ENCODE data around the gene NFKBIE.

Gene NFKBIE

DNA sequence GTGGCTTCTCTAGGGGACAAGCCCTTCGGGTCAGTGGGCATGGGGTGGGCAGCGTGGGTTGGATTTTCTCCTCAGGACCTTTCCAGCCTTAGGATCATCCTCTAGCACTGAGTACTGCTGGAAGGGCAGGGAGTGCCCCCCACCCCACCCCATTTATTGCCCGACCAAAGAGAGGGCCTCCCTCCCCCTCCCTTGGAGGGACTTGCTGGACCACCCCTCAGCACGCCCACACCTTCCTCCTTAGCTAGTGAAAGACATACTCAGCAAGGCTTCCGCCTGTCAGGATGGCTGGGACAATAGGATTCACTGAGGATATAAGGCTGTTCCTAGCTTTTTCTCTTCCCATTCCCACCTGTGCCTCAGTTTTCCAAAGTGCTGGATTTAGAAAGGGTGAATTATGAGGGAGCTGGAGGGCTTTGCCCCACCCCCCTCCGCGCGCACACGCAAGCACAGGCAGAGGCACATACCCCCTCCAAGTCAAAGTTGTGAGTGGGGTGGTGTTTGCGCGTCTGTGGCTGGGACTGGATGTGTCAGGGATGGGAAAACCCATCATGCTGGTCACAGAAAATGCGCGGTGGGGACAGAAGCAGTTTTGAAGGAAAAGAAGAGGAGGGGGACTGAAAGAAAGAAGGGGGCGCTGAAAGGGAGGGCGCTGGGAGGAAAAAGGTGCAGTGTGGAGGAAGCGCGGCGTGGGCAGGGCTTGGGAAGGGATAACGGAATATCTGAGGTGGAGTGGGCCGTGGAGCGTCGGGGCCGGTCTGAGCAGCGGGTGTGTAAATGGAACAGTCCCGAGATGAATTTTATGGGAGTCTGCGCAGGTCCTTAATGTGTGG is 42.6 kb downstream of the NFKBIE start:
- no peak for TF ChIP-seq CREB1 (IDR thresholded peaks at IDR 0.05; ENCODE audit: low read depth)
- no peak for TF ChIP-seq TCF12 (IDR thresholded peaks at IDR 0.05; ENCODE audit: low read depth)
- TF ChIP-seq NFIC (IDR thresholded peaks at IDR 0.05), result no peak
- TF ChIP-seq, protein P1, sequence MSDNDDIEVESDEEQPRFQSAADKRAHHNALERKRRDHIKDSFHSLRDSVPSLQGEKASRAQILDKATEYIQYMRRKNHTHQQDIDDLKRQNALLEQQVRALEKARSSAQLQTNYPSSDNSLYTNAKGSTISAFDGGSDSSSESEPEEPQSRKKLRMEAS (IDR thresholded peaks at IDR 0.05), result no peak
- no peak for TF ChIP-seq FOXM1 (IDR thresholded peaks at IDR 0.05; ENCODE audit: borderline replicate concordance, low read depth)
- no peak for TF ChIP-seq ZBTB7A (IDR thresholded peaks at IDR 0.05; ENCODE audit: low read depth)
- TF ChIP-seq EP300 (IDR thresholded peaks at IDR 0.05; ENCODE audit: borderline replicate concordance), result no peak
- no peak for TF ChIP-seq RAD21 (IDR thresholded peaks at IDR 0.05; ENCODE audit: low read depth)

DNA sequence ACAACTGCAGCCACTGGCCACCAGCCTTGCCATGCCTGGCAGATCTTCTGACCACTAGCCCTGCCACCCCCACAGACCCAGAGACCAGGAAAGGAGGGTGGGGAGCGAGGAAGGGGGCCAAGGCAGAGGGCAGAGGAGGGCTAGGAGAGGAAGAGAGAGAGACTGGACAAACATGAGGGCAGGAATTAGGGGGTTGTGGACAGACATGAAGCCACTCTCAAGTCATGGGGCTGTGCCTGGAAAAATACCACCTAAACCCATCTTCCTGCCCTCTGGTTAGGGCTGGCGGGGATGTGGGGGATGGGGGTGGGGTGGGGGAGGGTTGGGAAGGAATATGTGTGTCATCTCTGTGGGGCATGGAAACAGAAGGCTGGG is 43.4 kb downstream of the NFKBIE start:
- TF ChIP-seq, protein P2, sequence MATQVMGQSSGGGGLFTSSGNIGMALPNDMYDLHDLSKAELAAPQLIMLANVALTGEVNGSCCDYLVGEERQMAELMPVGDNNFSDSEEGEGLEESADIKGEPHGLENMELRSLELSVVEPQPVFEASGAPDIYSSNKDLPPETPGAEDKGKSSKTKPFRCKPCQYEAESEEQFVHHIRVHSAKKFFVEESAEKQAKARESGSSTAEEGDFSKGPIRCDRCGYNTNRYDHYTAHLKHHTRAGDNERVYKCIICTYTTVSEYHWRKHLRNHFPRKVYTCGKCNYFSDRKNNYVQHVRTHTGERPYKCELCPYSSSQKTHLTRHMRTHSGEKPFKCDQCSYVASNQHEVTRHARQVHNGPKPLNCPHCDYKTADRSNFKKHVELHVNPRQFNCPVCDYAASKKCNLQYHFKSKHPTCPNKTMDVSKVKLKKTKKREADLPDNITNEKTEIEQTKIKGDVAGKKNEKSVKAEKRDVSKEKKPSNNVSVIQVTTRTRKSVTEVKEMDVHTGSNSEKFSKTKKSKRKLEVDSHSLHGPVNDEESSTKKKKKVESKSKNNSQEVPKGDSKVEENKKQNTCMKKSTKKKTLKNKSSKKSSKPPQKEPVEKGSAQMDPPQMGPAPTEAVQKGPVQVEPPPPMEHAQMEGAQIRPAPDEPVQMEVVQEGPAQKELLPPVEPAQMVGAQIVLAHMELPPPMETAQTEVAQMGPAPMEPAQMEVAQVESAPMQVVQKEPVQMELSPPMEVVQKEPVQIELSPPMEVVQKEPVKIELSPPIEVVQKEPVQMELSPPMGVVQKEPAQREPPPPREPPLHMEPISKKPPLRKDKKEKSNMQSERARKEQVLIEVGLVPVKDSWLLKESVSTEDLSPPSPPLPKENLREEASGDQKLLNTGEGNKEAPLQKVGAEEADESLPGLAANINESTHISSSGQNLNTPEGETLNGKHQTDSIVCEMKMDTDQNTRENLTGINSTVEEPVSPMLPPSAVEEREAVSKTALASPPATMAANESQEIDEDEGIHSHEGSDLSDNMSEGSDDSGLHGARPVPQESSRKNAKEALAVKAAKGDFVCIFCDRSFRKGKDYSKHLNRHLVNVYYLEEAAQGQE (IDR thresholded peaks at IDR 0.05; ENCODE audit: low read depth), result no peak
- TF ChIP-seq EGR1 (IDR thresholded peaks at IDR 0.05) (no peak), TAF1 (IDR thresholded peaks at IDR 0.05; ENCODE audit: low read depth) (no peak), TCF12 (IDR thresholded peaks at IDR 0.05; ENCODE audit: low read depth) (no peak), ZBTB7A (IDR thresholded peaks at IDR 0.05; ENCODE audit: low read depth) (no peak; the same call in 1 of the 2 replicates), CREB1 (IDR thresholded peaks at IDR 0.05; ENCODE audit: low read depth) (no peak), NFIC (IDR thresholded peaks at IDR 0.05) (no peak)

DNA sequence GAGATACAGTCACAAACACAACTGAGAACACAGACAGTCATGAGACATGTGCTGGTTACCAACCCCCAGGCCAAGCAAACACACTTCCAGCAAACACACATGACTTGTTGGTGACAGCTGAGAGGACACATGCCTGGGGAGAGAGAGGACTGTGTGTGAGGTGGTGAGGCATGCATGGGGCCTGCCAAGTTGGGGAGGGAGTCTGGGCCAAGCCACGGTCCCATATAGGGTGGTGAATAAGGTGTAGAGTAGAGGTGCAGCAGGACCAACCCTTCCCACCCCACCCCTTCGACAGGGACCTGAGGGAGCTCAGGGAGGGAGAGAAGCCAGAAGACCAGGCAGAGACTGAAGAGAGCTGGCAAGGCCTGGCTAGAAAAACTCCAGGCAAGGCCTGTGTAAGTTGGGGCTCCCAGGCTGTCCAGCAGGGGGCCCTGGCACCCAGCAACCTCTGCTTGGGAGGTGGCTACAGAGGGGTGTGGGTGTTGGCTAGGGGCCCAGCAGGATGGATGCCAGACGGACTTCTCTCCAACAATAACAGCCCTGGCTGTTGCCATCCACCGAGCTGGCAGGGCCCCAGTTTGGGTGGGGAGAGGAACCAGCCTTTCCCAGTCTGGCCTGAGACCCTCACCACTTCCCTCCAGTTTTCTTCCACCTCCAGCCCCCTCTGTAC is 43.9 kb downstream of the NFKBIE start:
- TF ChIP-seq, protein P2 (IDR thresholded peaks at IDR 0.05; ENCODE audit: low read depth), result no peak
- TF ChIP-seq TCF12 (IDR thresholded peaks at IDR 0.05; ENCODE audit: low read depth) (peak; percentile 86), ZBTB7A (IDR thresholded peaks at IDR 0.05; ENCODE audit: low read depth) (peak; percentile 97), NFIC (IDR thresholded peaks at IDR 0.05) (peak; percentile 99), FOXM1 (IDR thresholded peaks at IDR 0.05; ENCODE audit: borderline replicate concordance, low read depth) (peak; percentile 74; the same call in 1 of the 2 replicates), EP300 (IDR thresholded peaks at IDR 0.05; ENCODE audit: borderline replicate concordance) (peak; percentile 85), RAD21 (IDR thresholded peaks at IDR 0.05; ENCODE audit: low read depth) (peak; percentile 55; the same call in 1 of the 2 replicates), TEAD4 (IDR thresholded peaks at IDR 0.05) (peak; percentile 50), TAF1 (IDR thresholded peaks at IDR 0.05; ENCODE audit: low read depth) (no peak), YY1 (IDR thresholded peaks at IDR 0.05; ENCODE audit: low read depth) (no peak), EGR1 (IDR thresholded peaks at IDR 0.05) (no peak), CEBPB (IDR thresholded peaks at IDR 0.05) (0 out of 2 replicates have a peak, but pooled peaks have one; percentile 25), CREB1 (IDR thresholded peaks at IDR 0.05; ENCODE audit: low read depth) (no peak)
- TF ChIP-seq, protein P1 (IDR thresholded peaks at IDR 0.05), result peak; percentile 81
- TF ChIP-seq, protein P3, sequence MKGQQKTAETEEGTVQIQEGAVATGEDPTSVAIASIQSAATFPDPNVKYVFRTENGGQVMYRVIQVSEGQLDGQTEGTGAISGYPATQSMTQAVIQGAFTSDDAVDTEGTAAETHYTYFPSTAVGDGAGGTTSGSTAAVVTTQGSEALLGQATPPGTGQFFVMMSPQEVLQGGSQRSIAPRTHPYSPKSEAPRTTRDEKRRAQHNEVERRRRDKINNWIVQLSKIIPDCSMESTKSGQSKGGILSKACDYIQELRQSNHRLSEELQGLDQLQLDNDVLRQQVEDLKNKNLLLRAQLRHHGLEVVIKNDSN (IDR thresholded peaks at IDR 0.05), result 0 out of 2 replicates have a peak, but pooled peaks have one; percentile 17

DNA sequence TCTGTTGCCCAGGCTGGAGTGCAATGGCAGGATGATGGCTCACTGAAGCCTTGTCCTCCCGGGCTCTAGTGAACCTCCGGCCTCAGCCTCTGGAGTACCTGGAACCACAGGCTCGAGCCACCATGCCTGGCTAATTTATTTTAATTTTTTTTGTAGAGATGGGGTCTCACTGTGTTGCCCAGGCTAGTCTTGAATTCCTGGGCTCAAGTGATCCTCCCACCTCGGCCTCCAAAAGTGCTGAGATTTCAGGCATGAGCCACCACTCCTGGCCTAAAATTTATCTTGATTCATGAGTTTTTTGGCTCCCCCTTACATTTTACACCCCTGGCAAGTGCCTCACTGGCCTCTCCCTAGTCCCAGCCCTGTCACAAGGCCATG is 44.4 kb downstream of the NFKBIE start:
- TF ChIP-seq RAD21 (IDR thresholded peaks at IDR 0.05; ENCODE audit: low read depth), result no peak
- TF ChIP-seq NFIC (IDR thresholded peaks at IDR 0.05), result no peak
- TF ChIP-seq CREB1 (IDR thresholded peaks at IDR 0.05; ENCODE audit: low read depth), result no peak
- TF ChIP-seq, protein P1 (IDR thresholded peaks at IDR 0.05), result no peak
- TF ChIP-seq EP300 (IDR thresholded peaks at IDR 0.05; ENCODE audit: borderline replicate concordance), result no peak
- no peak for TF ChIP-seq YY1 (IDR thresholded peaks at IDR 0.05; ENCODE audit: low read depth)
- no peak for TF ChIP-seq FOXM1 (IDR thresholded peaks at IDR 0.05; ENCODE audit: borderline replicate concordance, low read depth)

DNA sequence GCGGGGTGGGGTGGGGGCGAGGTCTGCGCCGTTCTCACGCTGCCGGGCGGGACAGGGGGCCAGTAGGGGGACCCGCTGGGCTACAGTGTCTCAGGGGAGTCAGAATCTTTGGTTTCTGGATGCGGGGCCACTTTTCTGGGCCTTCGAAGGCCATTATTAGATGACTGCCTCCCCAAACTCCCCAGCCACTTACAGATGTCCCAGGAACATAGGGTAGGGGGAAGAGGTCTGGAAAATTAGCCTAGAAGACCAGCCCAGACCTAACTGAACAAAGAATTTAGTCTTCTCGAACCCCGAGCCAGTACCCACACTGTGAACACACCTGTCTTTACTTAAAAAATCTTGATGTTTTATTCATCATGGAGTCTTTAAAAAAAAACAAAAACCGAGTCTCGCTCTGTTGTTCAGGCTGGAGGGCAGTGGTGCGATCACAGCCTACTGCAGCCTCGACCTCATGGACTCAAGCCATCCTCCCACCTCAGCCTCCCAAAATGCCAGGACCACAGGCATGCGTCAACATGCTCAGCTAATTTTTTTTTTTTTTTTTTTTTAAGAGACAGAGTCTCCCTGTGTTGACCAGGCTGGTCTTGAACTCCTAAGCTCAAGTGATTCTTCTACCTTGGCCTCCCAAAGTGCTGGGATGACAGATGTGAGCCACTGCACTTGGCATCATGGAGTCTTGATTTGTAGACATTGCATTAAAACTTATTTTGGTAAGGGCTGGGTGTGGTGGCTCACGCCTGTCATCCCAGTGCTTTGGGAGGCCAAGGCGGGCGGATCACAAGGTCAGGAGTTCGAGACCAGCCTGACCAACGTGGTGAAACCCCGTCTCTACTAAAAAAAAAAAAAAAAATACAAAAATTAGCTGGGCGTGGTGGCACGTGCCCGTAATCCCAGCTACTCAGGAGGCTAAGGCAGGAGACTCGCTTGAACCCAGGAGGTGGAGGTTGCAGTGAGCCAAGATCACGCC is 45.3 kb downstream of the NFKBIE start:
- TF ChIP-seq ZBTB7A (IDR thresholded peaks at IDR 0.05; ENCODE audit: low read depth) (no peak), EGR1 (IDR thresholded peaks at IDR 0.05) (no peak), RAD21 (IDR thresholded peaks at IDR 0.05; ENCODE audit: low read depth) (no peak), YY1 (IDR thresholded peaks at IDR 0.05; ENCODE audit: low read depth) (no peak), TCF12 (IDR thresholded peaks at IDR 0.05; ENCODE audit: low read depth) (no peak), NFIC (IDR thresholded peaks at IDR 0.05) (no peak)
- TF ChIP-seq, protein P1 (IDR thresholded peaks at IDR 0.05), result no peak; the same call in 1 of the 2 replicates
- TF ChIP-seq, protein P3 (IDR thresholded peaks at IDR 0.05), result no peak

All from Ishikawa (cell line).